ENCODE data around the gene ESRP2.

Gene ESRP2

GRCh38 chr16:68235887-68236136, at the start of gene ESRP2:
Gene ESRP2, minus strand, starts transcription at chr16:68236127. Its CDS starts 82 bp downstream, at chr16:68236045.
- no peak for DNase-seq (ENCODE audit: extremely low read depth, low read depth)
- peak within 1 kb of the TSS; percentile 45 for H3K4me3 ChIP-seq (replicated peaks; ENCODE audit: low read depth, low read length)
- TF ChIP-seq, protein P1, sequence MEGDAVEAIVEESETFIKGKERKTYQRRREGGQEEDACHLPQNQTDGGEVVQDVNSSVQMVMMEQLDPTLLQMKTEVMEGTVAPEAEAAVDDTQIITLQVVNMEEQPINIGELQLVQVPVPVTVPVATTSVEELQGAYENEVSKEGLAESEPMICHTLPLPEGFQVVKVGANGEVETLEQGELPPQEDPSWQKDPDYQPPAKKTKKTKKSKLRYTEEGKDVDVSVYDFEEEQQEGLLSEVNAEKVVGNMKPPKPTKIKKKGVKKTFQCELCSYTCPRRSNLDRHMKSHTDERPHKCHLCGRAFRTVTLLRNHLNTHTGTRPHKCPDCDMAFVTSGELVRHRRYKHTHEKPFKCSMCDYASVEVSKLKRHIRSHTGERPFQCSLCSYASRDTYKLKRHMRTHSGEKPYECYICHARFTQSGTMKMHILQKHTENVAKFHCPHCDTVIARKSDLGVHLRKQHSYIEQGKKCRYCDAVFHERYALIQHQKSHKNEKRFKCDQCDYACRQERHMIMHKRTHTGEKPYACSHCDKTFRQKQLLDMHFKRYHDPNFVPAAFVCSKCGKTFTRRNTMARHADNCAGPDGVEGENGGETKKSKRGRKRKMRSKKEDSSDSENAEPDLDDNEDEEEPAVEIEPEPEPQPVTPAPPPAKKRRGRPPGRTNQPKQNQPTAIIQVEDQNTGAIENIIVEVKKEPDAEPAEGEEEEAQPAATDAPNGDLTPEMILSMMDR (IDR thresholded peaks at IDR 0.05; ENCODE audit: low read depth, low read length, missing control alignments) = no peak

DNA sequence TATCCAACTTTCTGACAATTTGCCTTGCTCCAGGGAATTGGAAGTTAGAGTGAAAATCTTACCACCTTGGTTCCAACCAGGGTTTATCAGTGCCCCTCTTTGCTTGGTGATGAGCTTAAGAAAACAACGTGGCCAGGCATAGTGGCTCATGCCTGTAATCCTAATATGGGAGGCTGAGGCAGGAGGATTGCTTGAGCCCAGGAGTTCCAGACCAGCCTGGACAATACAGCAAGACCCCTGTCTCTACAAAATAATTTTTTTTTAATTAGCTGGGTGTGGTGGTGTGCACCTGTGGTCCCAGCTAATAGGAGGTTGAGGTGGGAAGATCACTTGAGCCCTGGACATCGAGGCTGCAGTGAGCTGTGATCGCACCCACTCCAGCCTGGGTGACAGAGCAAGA, 49.8 kb upstream of the ESRP2 start:
- DNase-seq (ENCODE audit: extremely low read depth, low read depth) = no peak
- TF ChIP-seq, protein P1 (IDR thresholded peaks at IDR 0.05; ENCODE audit: low read depth, low read length, missing control alignments) = no peak
- H3K4me3 ChIP-seq (replicated peaks; ENCODE audit: low read depth, low read length) = no peak overlapping the region

DNA sequence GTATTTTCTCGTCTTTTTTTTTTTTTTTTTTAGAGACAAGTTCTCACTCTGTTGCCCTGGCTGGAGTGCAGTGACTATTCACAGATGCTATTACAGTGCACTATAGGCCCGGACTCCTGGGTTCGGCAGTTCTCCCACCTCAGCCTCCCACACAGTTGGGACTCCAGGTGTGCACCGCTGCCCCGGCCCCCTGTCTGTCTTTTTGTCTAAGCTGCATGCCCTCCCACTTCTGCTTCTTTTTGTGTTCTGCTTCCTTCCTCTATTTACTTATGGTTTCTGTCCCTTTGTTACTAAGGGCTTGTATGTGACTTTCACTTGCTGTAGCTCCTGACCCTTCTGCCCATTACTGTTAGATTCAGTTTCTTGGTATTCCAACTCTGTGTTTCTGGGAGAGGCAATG, 48.9 kb upstream of the ESRP2 start:
- DNase-seq (ENCODE audit: extremely low read depth, low read depth) = no peak
- TF ChIP-seq, protein P1 (IDR thresholded peaks at IDR 0.05; ENCODE audit: low read depth, low read length, missing control alignments) = no peak

DNA sequence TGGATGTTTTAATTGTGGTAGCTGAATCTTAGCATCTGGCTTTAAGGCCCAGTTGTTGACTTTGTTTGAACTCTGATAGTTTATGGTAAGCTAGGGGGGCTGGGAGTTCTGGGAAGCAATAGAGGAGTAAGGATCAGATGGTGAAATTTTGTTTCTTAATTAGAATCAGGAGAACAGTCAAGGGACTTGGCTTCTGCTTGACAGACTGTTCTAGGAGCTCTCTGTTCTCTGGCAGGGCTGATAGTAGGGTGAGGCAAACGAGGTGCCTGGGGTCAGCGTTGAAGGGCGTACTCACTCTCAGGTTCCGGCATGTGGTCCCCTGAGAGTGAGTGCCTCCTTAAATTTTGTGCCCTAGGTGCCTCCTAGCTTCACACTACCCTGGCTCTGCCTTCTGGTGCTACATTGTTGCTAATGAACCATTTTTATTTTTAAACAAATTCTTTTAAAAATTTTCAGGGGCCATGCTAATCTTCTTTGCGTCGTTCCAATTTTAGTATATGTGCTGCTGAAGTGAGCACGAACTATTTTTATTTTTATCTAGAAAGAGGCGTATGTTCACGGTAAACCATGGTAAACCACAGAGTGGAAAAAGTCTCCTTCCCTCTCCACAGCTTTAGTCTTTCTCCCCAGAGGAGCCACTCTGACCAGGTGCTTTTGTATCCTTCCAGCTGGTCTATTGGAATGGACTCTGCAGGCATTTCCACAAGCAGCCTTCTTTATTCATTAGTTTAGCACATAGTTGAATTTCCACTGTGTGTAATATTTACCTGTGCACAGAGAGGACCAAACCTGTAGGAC, 48.1 kb upstream of the ESRP2 start:
- TF ChIP-seq, protein P1 (IDR thresholded peaks at IDR 0.05; ENCODE audit: low read depth, low read length, missing control alignments) = no peak
- DNase-seq (ENCODE audit: extremely low read depth, low read depth) = no peak
- no peak overlapping the region for H3K4me3 ChIP-seq (replicated peaks; ENCODE audit: low read depth, low read length)

More for the DNA sequence above, 48.9 kb upstream of the ESRP2 start:
- no peak overlapping the region for H3K4me3 ChIP-seq (replicated peaks; ENCODE audit: low read depth, low read length)

GRCh38 chr16:68283346-68283745, 47.4 kb upstream of the ESRP2 start:
- no peak overlapping the region for H3K4me3 ChIP-seq (replicated peaks; ENCODE audit: low read depth, low read length)
- DNase-seq (ENCODE audit: extremely low read depth, low read depth) = no peak
- TF ChIP-seq, protein P1 (IDR thresholded peaks at IDR 0.05; ENCODE audit: low read depth, low read length, missing control alignments) = no peak

DNA sequence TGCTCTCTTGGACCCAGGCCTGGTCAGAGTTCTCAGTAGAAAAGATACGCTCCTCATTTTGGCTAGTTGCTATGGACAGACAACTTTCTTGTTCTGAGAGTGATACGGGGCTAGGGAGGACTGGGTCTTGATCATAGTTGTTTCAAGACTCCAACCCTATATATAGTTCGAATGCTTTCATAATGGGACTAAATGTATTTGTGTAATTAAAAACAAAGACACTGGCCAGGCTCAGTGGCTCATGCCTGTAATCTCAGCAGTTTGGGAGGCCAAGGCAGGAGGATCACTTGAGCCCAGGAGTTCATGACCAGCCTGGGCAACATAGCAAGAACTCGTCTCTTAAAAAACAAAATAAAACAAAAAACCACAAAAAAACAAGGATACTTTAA, 46.1 kb upstream of the ESRP2 start:
- TF ChIP-seq, protein P1 (IDR thresholded peaks at IDR 0.05; ENCODE audit: low read depth, low read length, missing control alignments) = no peak
- no peak for DNase-seq (ENCODE audit: extremely low read depth, low read depth)
- no peak overlapping the region for H3K4me3 ChIP-seq (replicated peaks; ENCODE audit: low read depth, low read length)

Measured in HFF-Myc (cell line).